Stomach smooth muscle (tissue), 2 donors: Measurements from ENCODE around the gene HOXD11.

Source experiments
- H3K27ac ChIP-seq: one replicate; pipeline ENCODE4 v1.7.0; 2013; ENCODE audit warnings: mild to moderate bottlenecking, low read length, inconsistent platforms
- H3K27me3 ChIP-seq, 2 donors: one replicate each; pipeline ENCODE4 v1.7.0; 2013; ENCODE audit warnings: low read length in 2 of 2; ENCODE audit not compliant: insufficient read depth in 2 of 2, control insufficient read depth in 1 of 2
- H3K36me3 ChIP-seq, 2 donors: one replicate each; pipeline ENCODE4 v1.7.0; 2013; ENCODE audit warnings: low read length in 2 of 2; ENCODE audit not compliant: control insufficient read depth in 2 of 2, insufficient read depth in 2 of 2
- H3K4me1 ChIP-seq: one replicate; pipeline ENCODE4 v1.7.0; 2013; ENCODE audit warnings: low read length; ENCODE audit not compliant: control insufficient read depth, insufficient read depth
- H3K4me3 ChIP-seq, 2 donors: one replicate each; pipeline ENCODE4 v1.7.0; 2013; ENCODE audit warnings: low read length in 2 of 2
- H3K9ac ChIP-seq, 2 donors: one replicate each; pipeline ENCODE4 v1.7.0; 2013; ENCODE audit warnings: low read length in 2 of 2, mild to moderate bottlenecking in 1 of 2
- H3K9me3 ChIP-seq, 2 donors: one replicate each; pipeline ENCODE4 v1.7.0; 2013; ENCODE audit warnings: low read length in 2 of 2; ENCODE audit not compliant: control insufficient read depth in 2 of 2
- donor health status: healthy.
- donor health status: Pancreatic carcinoma.

Gene HOXD11

GRCh38 chr2:176156301-176156806 is 49.3 kb downstream of the HOXD11 start:
- H3K27ac ChIP-seq: no peak overlapping the region
- H3K27me3 ChIP-seq: peaks cover 54 to 90% of the 10 kb centered on the region in 2 donors
- no peaks in the 10 kb centered on the region for H3K36me3 ChIP-seq
- H3K4me3 ChIP-seq: no peak overlapping the region
- H3K9ac ChIP-seq: no peak overlapping the region
- no peaks in the 10 kb centered on the region for H3K9me3 ChIP-seq
- H3K4me1 ChIP-seq: peaks cover 22% of the 10 kb centered on the region

GRCh38 chr2:176156807-176157498 is 49.9 kb downstream of the HOXD11 start, which contains the start of gene HOXD3:
HOXD3 (plus strand) TSS chr2:176157307; CDS start chr2:176169115, 11,808 bp downstream.
- Histone ChIP-seq H3K27me3 (peaks cover 55 to 90% of the 10 kb centered on the region in 2 donors), H3K27ac (no peak within 1 kb of the TSS), H3K36me3 (no peaks in the 10 kb centered on the region), H3K4me1 (peaks cover 19% of the 10 kb centered on the region), H3K4me3 (peak within 1 kb of the TSS in 1 of 2 donors; percentile 40), H3K9me3 (no peaks in the 10 kb centered on the region), H3K9ac (no peak within 1 kb of the TSS)

GRCh38 chr2:176157499-176158185 is 50.6 kb downstream of the HOXD11 start:
- peaks cover 58 to 93% of the 10 kb centered on the region in 2 donors for H3K27me3 ChIP-seq
- H3K27ac ChIP-seq: no peak overlapping the region
- H3K4me1 ChIP-seq: peaks cover 18% of the 10 kb centered on the region
- no peaks in the 10 kb centered on the region for H3K9me3 ChIP-seq
- peak overlapping the region in 1 of 2 donors; percentile 40 for H3K4me3 ChIP-seq
- H3K9ac ChIP-seq: no peak overlapping the region
- H3K36me3 ChIP-seq: no peaks in the 10 kb centered on the region

DNA sequence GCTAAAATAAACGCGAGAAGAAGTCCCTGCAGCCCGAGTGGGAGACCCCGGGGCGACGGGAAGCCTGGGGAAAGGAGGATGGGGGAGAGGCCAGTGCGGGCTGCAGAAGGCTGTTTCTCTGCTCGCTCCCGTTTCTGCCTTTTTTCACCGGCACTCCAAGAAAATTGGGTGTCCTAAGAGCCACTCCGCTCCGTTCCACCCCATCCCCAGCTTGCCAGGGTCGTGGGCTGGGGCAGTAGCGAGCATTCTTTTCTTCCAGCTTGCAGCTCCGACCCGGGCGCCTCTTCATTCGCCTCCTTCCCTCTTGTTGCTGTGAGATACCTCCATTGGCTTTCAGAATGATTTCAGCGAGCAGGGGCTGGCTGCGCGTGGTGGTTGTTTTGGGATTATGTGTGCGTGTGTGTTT is 51.1 kb downstream of the HOXD11 start:
- peaks cover 18% of the 10 kb centered on the region for H3K4me1 ChIP-seq
- H3K27me3 ChIP-seq: peaks cover 59 to 92% of the 10 kb centered on the region in 2 donors
- H3K27ac ChIP-seq: no peak overlapping the region
- H3K9me3 ChIP-seq: no peaks in the 10 kb centered on the region
- no peak overlapping the region for H3K9ac ChIP-seq
- peak overlapping the region in 1 of 2 donors; percentile 15 for H3K4me3 ChIP-seq
- no peaks in the 10 kb centered on the region for H3K36me3 ChIP-seq

DNA sequence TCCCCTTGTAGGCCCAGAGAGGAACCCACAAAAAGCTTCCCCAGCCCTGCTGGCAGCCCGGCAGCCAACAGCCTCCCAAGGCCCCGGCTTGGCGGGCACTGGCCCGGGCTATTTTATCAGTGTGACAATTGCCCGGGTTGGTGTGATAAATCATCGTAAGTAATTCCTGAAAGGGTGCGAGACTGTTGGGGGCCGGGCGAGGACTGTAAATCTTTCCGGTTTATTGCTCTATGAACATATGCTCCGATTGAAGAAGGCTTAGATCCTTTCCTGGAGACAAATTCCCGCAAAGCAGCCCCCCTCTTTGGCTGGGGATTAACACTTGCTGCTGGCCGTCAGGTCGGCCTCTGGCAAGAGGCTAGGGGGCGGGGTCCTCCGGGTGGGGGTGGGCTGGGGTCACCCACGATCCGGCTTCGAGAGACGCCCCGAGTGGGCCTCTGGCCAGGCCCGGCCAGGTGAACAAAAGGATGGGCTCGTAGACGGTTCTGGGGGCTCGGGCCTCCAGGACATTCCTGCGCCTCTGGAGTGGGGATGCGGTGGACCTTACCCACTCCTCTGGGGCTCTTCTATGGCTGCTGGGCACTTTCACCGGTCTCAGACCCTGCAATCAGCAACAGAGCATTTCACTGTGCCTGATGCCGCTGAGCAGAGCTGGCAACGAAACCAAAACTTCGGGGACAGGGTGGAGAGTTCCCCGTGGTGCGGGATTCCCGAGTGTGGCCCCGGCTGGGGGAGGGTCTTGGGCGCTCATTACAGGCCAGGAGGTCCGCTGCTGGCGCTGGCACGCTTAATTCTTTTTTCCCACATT is 52.0 kb downstream of the HOXD11 start:
- Histone ChIP-seq H3K27me3 (peaks cover 68 to 93% of the 10 kb centered on the region in 2 donors), H3K9me3 (no peaks in the 10 kb centered on the region), H3K4me3 (no peak overlapping the region), H3K4me1 (peaks cover 18% of the 10 kb centered on the region), H3K36me3 (no peaks in the 10 kb centered on the region), H3K9ac (no peak overlapping the region), H3K27ac (no peak overlapping the region)
